SH-SY5Y (cell line): Measurements from ENCODE around the gene NAGPA.

ENCODE experiments used
- GATA2 ChIP-seq: IDR thresholded peaks from 2 replicates; pipeline ENCODE4 v1.6.1; 2011; ENCODE audit warnings: mild to moderate bottlenecking, low read depth, low read length
- GATA3 ChIP-seq: IDR thresholded peaks from 2 replicates; pipeline ENCODE4 v1.6.1; 2011; ENCODE audit warnings: low read depth, mild to moderate bottlenecking, low read length, moderate library complexity

DNA sequence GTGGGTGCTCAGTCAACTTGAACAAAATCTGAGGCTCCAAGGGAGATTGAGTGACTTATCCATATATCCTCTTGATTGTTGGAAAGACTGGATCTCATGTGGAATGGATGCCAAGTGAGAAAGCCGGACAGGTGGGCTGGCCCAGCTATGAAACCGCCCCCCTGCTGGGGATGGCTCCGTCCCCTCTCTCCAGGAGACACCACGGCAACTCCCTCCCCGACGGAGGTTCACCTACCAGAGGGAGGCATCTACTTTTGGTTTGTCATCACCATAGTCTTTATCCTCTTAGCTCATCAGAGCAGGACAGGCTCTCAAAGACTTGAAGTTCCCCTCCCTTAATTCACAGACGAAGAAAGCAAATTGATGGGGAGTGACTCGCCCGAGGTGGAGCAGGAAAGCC lies 36.1 kb upstream of the NAGPA start:
- TF ChIP-seq GATA2 (no peak), GATA3 (no peak)
